ENCODE measurements around the gene PDS5A.
"Not testable (repeated sequence)": the region's sequence is repeated elsewhere in the genome, so short reads cannot be mapped to it uniquely, and the experiment has no call there.

PDS5A gene

DNA sequence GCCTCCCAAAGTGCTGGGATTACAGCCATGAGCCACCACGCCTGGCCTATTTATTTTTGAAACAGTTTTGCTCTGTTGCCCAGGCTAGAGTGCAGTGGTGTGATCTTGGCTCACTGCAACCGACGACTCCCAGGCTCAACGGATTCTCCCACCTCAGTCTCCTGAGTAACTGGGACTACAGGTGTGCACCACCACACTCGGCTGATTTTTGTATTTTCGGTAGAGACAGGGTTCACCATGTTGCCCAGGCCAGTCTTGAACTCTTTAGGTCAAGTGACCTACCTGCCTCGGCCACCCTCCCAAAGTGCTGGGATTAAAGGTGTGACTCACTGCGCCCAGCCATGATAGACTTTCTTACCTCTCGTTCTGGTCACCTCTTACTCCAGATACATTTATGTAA, 155.8 kb downstream of the PDS5A start:
- no peak for DNase-seq

DNA sequence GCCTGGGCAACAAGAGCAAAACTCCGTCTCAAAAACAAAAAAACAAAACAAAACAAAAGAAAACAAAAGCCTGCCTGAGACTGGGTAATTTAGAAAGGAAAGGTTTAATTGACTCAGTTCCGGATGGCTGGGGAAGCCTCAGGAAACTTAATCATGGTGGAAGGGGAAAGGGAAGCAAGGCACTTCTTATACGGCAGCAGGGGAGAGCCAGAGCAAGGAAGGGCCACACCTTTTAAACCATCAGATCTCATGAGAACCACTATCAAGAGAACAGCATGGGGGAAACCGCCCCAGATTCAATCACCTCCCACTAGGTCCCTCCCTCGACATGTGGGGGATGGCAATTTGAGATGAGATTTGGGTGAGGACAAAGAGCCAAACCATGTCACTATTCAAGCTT, 157.5 kb downstream of the PDS5A start:
- no peak for DNase-seq

DNA sequence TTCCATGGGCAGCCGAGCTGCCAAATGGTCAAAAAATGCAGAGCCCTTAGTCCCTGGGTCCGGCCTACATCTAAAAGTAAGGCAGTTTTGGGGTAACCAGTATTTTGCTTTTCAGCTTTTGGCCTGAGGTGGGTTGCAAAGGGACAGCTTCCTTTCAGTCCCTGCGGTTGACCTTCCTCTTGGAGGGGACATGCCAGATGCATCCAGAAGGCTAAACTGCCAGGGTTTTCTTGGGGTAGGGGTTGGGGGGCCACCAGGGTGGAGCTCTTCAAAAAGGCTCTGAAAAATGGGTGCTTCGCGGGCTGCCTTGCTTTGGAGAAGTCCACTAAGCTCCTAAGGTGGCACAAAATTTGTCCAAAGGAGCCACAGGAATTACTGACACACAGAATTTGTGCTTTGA, 159.1 kb downstream of the PDS5A start:
- no peak for DNase-seq

DNA sequence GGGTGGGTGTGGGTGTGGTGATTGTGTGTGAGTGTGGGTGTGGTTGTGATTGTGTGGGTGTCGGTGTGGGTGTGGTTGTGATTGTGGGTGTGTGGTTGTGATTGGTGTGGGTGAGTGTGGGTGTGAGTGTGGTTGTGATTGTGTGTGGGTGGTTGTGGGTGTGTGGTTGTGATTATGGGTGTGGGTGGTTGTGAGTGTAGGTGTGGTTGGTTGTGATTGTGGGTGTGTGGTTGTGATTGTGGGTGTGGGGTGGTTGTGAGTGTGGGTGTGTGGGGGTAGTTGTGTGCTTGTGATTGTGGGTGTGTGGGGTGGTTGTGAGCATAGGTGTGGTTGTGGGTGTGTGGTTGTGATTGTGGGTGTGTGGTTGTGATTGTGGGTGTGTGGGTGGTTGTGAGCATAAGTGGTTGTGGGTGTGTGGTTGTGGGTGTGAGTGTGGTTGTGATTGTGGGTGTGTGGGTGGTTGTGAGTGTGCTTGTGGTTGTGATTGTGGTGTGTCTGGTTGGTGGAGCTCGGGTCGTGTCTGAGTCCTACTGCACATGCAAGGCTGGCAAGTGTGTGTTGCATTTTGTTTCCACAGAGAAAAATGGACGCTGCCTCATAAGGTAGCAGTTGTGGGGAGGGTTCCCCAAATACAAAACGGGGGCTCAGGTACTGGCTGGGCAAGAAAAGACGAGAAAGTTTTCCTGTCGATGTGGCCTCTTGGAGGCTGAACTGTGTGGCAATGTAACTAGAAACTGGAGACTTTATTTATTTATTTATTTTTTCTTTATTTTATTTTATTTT, 163.1 kb downstream of the PDS5A start:
- no peak for DNase-seq

DNA sequence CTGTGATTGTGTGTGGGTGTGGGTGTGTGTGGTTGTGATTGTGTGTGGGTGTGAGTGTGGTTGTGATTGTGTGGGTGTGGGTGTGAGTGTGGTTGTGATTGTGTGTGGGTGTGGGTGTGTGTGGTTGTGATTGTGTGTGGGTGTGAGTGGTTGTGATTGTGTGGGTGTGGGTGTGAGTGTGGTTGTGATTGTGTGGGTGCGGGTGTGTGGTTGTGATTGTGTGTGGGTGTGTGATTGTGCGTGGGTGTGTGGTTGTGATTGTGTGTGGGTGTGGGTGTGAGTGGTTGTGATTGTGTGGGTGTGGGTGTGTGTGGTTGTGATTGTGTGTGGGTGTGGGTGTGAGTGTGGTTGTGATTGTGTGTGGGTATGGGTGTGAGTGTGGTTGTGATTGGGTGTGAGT, 163.9 kb downstream of the PDS5A start:
- DNase-seq: not testable (repeated sequence)

DNA sequence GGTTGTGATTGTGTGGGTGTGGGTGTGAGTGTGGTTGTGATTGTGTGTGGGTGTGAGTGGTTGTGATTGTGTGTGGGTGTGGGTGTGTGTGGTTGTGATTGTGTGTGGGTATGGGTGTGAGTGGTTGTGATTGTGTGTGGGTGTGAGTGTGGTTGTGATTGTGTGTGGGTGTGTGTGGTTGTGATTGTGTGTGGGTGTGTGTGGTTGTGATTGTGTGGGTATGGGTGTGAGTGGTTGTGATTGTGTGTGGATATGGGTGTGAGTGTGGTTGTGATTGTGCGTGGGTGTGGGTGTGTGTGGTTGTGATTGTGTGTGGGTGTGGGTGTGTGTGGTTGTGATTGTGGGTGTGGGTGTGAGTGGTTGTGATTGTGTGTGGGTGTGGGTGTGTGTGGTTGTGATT, 164.7 kb downstream of the PDS5A start:
- not testable (repeated sequence) for DNase-seq

DNA sequence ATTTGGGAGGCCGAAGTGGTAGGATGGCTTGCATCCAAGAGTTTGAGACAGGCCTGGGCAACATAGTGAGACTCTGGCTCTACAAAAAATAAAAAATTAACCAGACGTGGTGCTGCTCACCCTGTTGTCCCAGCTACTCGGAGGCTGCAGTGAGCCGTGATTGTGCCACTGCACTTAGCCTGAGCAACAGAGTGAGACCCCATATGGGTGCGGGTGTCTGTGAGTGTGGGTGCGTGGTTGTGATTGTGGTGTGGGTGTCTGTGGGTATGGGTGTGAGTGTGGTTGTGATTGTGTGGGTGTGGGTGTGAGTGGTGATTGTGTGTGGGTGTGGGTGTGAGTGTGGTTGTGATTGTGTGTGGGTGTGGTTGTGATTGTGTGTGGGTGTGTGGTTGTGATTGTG, 165.2 kb downstream of the PDS5A start:
- no peak for DNase-seq

DNA sequence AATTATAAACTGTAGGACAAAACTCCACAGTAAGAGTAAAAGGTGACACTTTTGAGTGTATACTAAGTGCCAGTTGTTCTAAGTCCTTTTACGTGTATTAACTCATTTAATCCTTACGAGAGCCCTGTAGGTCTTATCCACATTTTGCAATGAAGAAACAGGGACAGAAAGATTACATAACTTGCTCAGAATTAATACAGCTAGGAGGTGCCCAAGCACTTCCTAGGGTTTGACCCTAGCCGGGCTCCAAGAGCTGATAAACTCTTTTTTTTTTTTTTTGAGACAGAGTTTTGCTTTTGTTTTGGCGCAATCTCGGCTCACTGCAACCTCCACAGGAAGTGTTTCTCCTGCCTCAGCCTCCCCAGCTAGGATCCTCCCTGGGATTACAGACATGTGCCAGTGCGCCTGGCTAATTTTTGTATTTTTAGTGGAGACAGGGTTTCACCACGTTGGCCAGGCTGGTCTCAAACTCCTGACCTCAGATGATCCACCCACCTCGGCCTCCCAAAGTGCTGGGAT, 169.4 kb downstream of the PDS5A start:
- no peak for DNase-seq

DNA sequence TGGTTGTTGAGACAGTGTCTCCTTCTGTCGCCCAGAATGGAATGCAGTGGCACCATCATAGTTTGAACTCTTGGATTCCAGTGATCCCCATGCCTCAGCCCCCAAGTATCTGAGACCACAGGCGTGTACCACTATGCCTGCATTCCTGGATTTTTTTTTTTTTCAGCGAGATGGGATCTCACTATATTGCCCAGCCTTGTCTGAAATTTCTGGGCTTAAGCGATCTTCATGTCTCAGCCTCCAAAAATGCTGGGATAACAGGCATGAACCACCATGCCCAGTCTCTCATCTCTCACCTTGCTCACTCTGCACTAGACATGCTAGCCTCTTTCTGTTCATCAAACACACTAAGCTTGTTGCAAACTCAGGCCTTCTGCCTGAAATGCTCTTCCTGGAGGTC, 175.7 kb downstream of the PDS5A start:
- DNase-seq: no peak

DNA sequence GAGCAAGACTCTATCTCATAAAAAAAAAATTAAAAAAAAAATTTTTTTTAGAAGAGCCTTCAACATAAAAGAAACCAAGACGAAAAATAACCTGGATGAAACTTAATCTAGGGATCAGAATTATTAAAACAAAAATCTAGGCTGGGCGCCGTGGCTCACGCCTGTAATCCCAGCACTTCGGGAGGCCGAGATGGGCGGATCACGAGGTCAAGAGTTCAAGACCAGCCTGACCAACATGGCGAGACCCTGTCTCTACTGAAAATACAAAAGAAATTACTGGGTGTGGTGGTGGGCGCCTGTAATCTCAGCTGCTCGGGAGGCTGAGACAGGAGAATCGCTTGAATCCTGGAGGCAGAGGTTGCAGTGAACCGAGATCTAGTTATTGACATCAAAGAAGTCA, 184.7 kb downstream of the PDS5A start:
- DNase-seq: not testable (repeated sequence)

DNA sequence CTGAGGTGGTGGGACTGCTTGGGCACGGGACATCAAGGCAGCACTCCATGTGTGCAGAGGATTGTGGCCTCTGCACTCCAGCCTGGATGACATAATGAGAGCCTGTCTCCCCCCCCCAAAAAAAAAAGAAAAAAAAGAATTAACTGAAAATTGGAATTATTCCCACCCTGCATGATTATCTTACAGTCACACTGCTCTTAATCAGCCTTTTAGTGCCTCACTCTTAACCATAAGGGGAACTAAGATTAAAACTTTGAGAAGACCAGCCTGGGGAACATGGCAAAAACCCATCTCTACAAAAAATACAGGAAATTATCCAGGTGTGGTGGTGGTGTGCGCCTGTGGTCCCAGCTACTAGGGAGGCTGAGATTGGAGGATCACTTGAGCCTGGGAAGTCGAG, 185.2 kb downstream of the PDS5A start:
- DNase-seq: no peak

DNA sequence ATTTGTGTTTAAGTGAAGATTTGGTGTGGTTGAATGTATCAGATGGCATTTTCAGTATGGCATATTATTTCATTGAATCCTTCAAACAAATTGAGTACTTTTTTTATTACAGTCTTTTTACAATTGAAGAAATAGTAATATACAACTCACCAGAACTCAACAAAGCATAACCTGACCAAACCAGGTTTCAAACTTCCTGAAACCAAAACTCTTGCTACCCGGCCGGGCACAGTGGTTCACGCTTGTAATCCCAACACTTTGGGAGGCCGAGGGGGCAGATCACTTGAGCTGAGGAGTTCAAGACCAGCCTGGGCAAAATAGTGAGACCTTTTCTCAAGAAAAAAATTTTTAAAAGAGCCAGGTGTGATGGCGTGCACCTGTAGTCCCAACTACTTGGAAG, 185.6 kb downstream of the PDS5A start:
- DNase-seq: no peak

DNA sequence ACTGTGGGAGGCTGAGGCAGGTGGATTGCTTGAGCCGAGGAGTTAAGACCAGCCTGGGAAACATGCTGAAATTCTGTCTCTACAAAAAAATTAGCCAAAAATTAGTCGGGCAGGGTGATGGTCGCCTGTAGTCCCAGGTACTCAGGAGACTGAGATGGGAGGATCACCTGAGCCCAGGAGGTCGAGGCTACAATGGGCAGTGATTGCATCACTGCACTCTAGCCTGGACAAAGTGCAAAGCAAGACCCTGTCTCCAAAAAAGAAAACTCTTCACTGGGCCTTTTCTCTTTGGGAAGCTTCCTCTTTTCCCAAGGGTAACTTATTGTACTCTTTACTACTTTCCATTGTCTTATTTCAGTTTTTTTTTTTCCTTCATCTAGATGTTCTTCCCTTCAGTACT, 190.9 kb downstream of the PDS5A start:
- no peak for DNase-seq

DNA sequence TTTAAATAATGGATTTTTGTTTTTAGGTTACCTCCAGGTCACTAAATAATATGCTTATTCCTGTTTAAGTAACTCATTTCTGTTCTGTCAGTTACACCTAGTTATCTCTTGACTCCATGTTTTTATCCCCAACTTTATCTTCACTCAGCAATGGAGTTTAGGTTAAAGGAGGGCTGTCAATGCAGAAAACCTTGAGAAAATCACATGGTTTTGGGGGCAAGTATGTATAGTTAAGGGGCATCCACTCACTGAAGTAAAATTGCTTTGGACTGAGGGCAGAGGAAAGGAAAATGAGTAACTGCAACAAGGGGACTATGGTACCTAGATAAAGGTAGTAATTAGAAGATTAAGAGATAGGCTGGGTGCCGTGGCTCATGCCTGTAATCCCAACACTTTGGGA, 192.6 kb downstream of the PDS5A start:
- no peak for DNase-seq

DNA sequence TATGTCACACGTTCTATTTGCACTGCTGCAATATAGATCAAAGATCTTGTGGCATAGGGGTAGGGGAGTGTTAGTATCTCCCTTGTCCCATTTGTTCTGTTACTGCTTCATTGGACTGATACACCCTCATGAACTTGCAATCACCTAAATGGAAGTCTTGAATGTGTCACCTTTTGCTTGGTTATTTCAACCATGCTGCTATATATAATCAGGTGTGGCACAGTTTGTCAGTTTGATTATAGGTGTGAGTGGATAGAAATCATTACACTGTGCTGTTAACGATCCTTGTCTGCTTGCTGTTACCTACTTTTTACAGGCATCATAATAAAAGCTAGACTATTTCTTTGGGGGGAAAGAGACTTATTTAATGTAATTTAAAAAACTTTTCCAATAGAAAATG, 195.7 kb downstream of the PDS5A start:
- not testable (repeated sequence) for DNase-seq

Data from activated naive CD4-positive, alpha-beta T cell treated with Interleukin-2 at 50 U/mL for 16 hours (primary cell).